ENCODE measurements around the gene SLC35F3.

DNA sequence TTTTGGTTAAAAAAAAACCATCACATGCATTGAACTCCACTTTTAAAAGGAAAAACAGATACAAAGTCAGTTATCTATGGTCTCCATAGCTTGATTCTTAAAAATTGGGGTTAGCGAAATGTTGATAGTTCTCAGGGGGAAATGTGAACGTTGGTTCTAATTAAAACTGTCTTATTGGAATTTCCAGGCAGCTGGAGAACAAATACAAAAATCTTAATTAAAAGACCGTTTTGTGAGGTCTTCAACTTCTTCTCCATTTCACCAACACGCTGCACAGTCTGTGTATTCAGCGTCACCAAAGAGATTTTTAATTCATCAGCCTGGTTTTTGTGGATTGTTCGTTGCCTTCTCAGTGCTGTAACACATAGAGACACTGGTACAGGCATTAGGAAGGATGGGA lies 369.5 kb downstream of the SLC35F3 start:
- no peak for TF ChIP-seq CBX8 (IDR thresholded peaks at IDR 0.05; ENCODE audit: borderline replicate concordance, extremely low read depth, low read depth, low read length, poor library complexity, severe bottlenecking)
- no peak for TF ChIP-seq ESRRA (IDR thresholded peaks at IDR 0.05; ENCODE audit: borderline replicate concordance, low read depth)
- no peak for TF ChIP-seq ZKSCAN8 (CRISPR knock-in tag; IDR thresholded peaks at IDR 0.05)
- TF ChIP-seq ZNF121 (CRISPR knock-in tag; conservative IDR thresholded peaks at IDR 0.05) = no peak
- TF ChIP-seq, protein P1, sequence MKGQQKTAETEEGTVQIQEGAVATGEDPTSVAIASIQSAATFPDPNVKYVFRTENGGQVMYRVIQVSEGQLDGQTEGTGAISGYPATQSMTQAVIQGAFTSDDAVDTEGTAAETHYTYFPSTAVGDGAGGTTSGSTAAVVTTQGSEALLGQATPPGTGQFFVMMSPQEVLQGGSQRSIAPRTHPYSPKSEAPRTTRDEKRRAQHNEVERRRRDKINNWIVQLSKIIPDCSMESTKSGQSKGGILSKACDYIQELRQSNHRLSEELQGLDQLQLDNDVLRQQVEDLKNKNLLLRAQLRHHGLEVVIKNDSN (CRISPR knock-in tag; IDR thresholded peaks at IDR 0.05) = no peak
- no peak for TF ChIP-seq KDM1A (IDR thresholded peaks at IDR 0.05)
- no peak for TF ChIP-seq POLR2AphosphoS5 (IDR thresholded peaks at IDR 0.05; ENCODE audit: control insufficient read depth, insufficient read depth, low read depth, low read length)
- no peak for TF ChIP-seq FOXK1 (CRISPR knock-in tag; IDR thresholded peaks at IDR 0.05; ENCODE audit: borderline replicate concordance)
- no peak for TF ChIP-seq SMARCC2 (IDR thresholded peaks at IDR 0.05; ENCODE audit: low read depth)
- no peak for TF ChIP-seq HDAC6 (IDR thresholded peaks at IDR 0.05; ENCODE audit: low read depth, low read length)
- TF ChIP-seq, protein P2, sequence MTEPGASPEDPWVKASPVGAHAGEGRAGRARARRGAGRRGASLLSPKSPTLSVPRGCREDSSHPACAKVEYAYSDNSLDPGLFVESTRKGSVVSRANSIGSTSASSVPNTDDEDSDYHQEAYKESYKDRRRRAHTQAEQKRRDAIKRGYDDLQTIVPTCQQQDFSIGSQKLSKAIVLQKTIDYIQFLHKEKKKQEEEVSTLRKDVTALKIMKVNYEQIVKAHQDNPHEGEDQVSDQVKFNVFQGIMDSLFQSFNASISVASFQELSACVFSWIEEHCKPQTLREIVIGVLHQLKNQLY (CRISPR knock-in tag; conservative IDR thresholded peaks at IDR 0.05) = no peak
- no peak for TF ChIP-seq SMC3 (conservative IDR thresholded peaks at IDR 0.05; ENCODE audit: insufficient read depth, low read depth, low read length)
- TF ChIP-seq, protein P3, sequence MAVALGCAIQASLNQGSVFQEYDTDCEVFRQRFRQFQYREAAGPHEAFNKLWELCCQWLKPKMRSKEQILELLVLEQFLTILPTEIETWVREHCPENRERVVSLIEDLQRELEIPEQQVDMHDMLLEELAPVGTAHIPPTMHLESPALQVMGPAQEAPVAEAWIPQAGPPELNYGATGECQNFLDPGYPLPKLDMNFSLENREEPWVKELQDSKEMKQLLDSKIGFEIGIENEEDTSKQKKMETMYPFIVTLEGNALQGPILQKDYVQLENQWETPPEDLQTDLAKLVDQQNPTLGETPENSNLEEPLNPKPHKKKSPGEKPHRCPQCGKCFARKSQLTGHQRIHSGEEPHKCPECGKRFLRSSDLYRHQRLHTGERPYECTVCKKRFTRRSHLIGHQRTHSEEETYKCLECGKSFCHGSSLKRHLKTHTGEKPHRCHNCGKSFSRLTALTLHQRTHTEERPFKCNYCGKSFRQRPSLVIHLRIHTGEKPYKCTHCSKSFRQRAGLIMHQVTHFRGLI (CRISPR knock-in tag; IDR thresholded peaks at IDR 0.05) = no peak
- TF ChIP-seq CBFB (CRISPR knock-in tag; IDR thresholded peaks at IDR 0.05) = no peak

Data from K562 (cell line).